GM10266 (cell line): ENCODE measurements around the gene RNGTT.

Source experiments
- DNase-seq: peaks from one replicate; pipeline ENCODE4 v3.0.0; 2012; ENCODE audit errors: extremely low spot score
- CTCF ChIP-seq: IDR thresholded peaks from 2 replicates; pipeline ENCODE4 v1.5.1; 2012; ENCODE audit warnings: mild to moderate bottlenecking, low read depth; ENCODE audit not compliant: control insufficient read depth, insufficient read depth; ENCODE audit errors: missing control alignments

The RNGTT gene

GRCh38 chr6:88702956-88703556 lies 260.4 kb downstream of the RNGTT start:
- DNase-seq = no peak
- TF ChIP-seq CTCF = no peak

- no peak for DNase-seq
- TF ChIP-seq CTCF = no peak
These were observed 264.8 kb downstream of the RNGTT start for GRCh38 chr6:88698661-88699060.

GRCh38 chr6:88695937-88696336 lies 267.5 kb downstream of the RNGTT start:
- TF ChIP-seq CTCF = no peak
- no peak for DNase-seq

- TF ChIP-seq CTCF = no peak
- DNase-seq = no peak
These were observed 279.7 kb downstream of the RNGTT start for GRCh38 chr6:88683734-88684133.

- no peak for TF ChIP-seq CTCF
- no peak for DNase-seq
These were observed 282.8 kb downstream of the RNGTT start for GRCh38 chr6:88680654-88681053.

GRCh38 chr6:88679841-88680240 lies 283.6 kb downstream of the RNGTT start:
- DNase-seq = no peak
- no peak for TF ChIP-seq CTCF

GRCh38 chr6:88677356-88677755 lies 286.1 kb downstream of the RNGTT start:
- TF ChIP-seq CTCF = no peak
- no peak for DNase-seq
